ENCODE data around the gene AGT. TPM values are rescaled to one million over a fixed set of nuclear protein-coding genes. Genes with fewer than 3 reads are reported as not detected.

AGT gene
- total RNA-seq, 1 donor, result 1.1 TPM

- no peak for DNase-seq (ENCODE audit: low read depth)
- TF ChIP-seq CTCF (IDR thresholded peaks at IDR 0.05; ENCODE audit: insufficient read depth, low read length), result no peak
- H3K4me3 ChIP-seq (ENCODE audit: low read depth, low read length), result no peak overlapping the region
Measured at GRCh38 chr1:230750576-230750975, 36.7 kb upstream of the AGT start.

DNA sequence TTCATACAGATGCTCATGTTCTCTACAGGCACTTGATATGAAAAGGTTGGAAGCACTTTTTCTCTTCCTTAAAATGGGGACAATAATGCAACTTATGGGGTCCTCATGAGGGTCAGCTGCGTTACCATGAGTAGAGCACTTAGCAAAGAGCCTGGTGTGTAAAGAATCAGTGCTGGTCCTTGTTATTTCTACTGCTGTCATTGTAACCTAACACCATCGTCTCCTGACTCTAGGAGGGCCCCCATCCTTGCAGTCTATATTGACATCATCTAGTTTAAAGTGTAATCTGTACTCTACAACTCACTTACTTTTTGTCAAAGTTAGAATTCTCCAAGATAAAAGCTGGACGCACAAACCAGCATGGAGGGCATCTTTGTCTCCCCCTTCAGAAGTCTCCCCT is 35.7 kb upstream of the AGT start:
- no peak for TF ChIP-seq CTCF (IDR thresholded peaks at IDR 0.05; ENCODE audit: insufficient read depth, low read length)
- no peak for DNase-seq (ENCODE audit: low read depth)
- H3K4me3 ChIP-seq (ENCODE audit: low read depth, low read length), result no peak overlapping the region

- TF ChIP-seq CTCF (IDR thresholded peaks at IDR 0.05; ENCODE audit: insufficient read depth, low read length), result no peak
- no peak overlapping the region for H3K4me3 ChIP-seq (ENCODE audit: low read depth, low read length)
- no peak for DNase-seq (ENCODE audit: low read depth)
Measured at GRCh38 chr1:230749150-230749549, 35.2 kb upstream of the AGT start.

GRCh38 chr1:230747890-230748800 is 34.2 kb upstream of the AGT start:
- no peak overlapping the region for H3K4me3 ChIP-seq (ENCODE audit: low read depth, low read length)
- no peak for TF ChIP-seq CTCF (IDR thresholded peaks at IDR 0.05; ENCODE audit: insufficient read depth, low read length)
- DNase-seq (ENCODE audit: low read depth), result no peak

DNA sequence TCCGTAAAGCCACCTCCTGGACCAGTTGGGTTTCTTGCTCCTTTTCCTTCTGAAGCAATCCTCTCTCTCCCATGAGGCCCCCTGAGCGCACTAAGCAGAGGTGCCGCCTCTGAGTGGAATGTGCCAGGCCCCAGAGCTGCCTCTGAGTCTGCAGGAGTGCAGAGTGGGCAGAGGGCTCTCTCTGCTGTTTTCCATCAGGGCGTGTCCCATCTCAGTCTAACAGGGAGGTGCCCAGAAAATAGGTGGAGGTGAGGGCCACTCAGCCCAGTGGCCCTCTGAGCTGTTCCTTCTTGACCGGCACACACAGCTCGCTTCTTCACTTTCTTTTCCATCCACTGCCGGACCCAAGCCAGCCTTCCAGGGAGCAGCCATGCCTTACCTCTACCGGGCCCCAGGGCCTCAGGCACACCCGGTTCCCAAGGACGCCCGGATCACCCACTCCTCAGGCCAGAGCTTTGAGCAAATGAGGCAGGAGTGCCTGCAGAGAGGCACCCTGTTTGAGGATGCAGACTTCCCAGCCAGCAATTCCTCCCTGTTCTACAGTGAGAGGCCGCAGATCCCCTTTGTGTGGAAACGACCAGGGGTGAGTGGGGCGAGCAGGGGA is 33.3 kb upstream of the AGT start, which contains the start of gene CAPN9:
Gene CAPN9, plus strand, starts transcription at position 262 of the 604 bp plus-strand sequence. Its CDS starts 109 bp downstream, at position 371.
- no peak within 1 kb of the TSS for H3K4me3 ChIP-seq (ENCODE audit: low read depth, low read length)
- no peak for TF ChIP-seq CTCF (IDR thresholded peaks at IDR 0.05; ENCODE audit: insufficient read depth, low read length)
- DNase-seq (ENCODE audit: low read depth), result no peak

- no peak overlapping the region for H3K4me3 ChIP-seq (ENCODE audit: low read depth, low read length)
- no peak for TF ChIP-seq CTCF (IDR thresholded peaks at IDR 0.05; ENCODE audit: insufficient read depth, low read length)
- DNase-seq (ENCODE audit: low read depth), result no peak
Measured at GRCh38 chr1:230746617-230747016, 32.7 kb upstream of the AGT start.

Data from fibroblast of the aortic adventitia (primary cell).